Panc1 (cell line): Measurements from ENCODE around the gene IL13RA2. TPM values are rescaled to one million over a fixed set of nuclear protein-coding genes. Genes with fewer than 3 reads are reported as not detected.

Experiments
- ATAC-seq: fragments of 200-7000 bp; cut with Tn5 transposase; 2 replicates; pipeline ENCODE4 v1.9.1; 2020; ENCODE audit warnings: mild to moderate bottlenecking, moderate library complexity
- BruUV-seq: library from RNA; stranded (reverse); fragments of 400-500 nt; replicated peaks from 2 replicates; lab custom pipeline; 2021; lab: Mats Ljungman, UMichigan
- CTCF ChIA-PET: fragments of 300-600 bp; sonication (Branson Sonifier 250); formaldehyde crosslinking; loops from one replicate; lab custom pipeline; 2022; ENCODE audit warnings: antibody characterized with exemption; lab: Charles Lee
- POLR2A ChIA-PET: fragments of 300-600 bp; sonication (Branson Sonifier 250); formaldehyde crosslinking; loops from one replicate; lab custom pipeline; 2022; ENCODE audit warnings: antibody characterized with exemption; lab: Charles Lee
- DNase-seq: peaks from one replicate; pipeline ENCODE4 v3.0.0-alpha.2; 2010; ENCODE audit warnings: low read depth, low spot score
- H3K27ac ChIP-seq: 2 replicates; pipeline ENCODE4 v1.5.1; 2011; ENCODE audit warnings: mild to moderate bottlenecking, low read length, inconsistent platforms
- H3K27me3 ChIP-seq: fragments of 200-500 bp; sonication (Bioruptor generic); 2 replicates; pipeline ENCODE4 v1.6.0; 2014; ENCODE audit warnings: low read length, inconsistent platforms; ENCODE audit not compliant: control insufficient read depth, insufficient read depth
- H3K36me3 ChIP-seq: fragments of 200-500 bp; sonication (Bioruptor generic); 2 replicates; pipeline ENCODE4 v1.5.1; 2014; ENCODE audit warnings: inconsistent platforms, mild to moderate bottlenecking, low read length, moderate library complexity; ENCODE audit not compliant: control insufficient read depth, insufficient read depth
- H3K4me1 ChIP-seq: 2 replicates; pipeline ENCODE4 v1.5.1; 2011; ENCODE audit warnings: inconsistent platforms, mild to moderate bottlenecking, low read length, moderate library complexity; ENCODE audit not compliant: control insufficient read depth, insufficient read depth
- H3K4me3 ChIP-seq, 2 experiments: 2 replicates each; pipeline ENCODE4 v1.5.1; 2011 to 2012; ENCODE audit warnings: low read depth in 2 of 2, low read length in 2 of 2, mild to moderate bottlenecking in 2 of 2, inconsistent platforms in 1 of 2, moderate library complexity in 1 of 2
- H3K9me3 ChIP-seq: fragments of 200-500 bp; sonication (Bioruptor generic); 2 replicates; pipeline ENCODE4 v1.5.1; 2014; ENCODE audit warnings: low read depth, mild to moderate bottlenecking, inconsistent platforms, low read length, moderate library complexity; ENCODE audit not compliant: control insufficient read depth, insufficient read depth
- CTCF ChIP-seq: fragments of 450-650 bp; IDR thresholded peaks from 2 replicates; pipeline ENCODE4 v1.5.1; 2017; ENCODE audit warnings: mild to moderate bottlenecking
- POLR2AphosphoS5 ChIP-seq: IDR thresholded peaks from 2 replicates; pipeline ENCODE4 v1.6.1; 2012; ENCODE audit warnings: mild to moderate bottlenecking, low read depth, low read length, moderate library complexity
- REST ChIP-seq, 2 experiments: IDR thresholded peaks; 2 replicates each; pipeline ENCODE4 v1.6.1; 2011 to 2012; ENCODE audit warnings: low read depth in 2 of 2, control low read depth in 1 of 2, low read length in 1 of 2, mild to moderate bottlenecking in 1 of 2, moderate library complexity in 1 of 2; ENCODE audit not compliant: insufficient read depth in 1 of 2
- SIN3A ChIP-seq: IDR thresholded peaks from 2 replicates; pipeline ENCODE4 v1.6.1; 2012; ENCODE audit warnings: low read depth, mild to moderate bottlenecking, low read length, moderate library complexity, borderline replicate concordance; ENCODE audit not compliant: insufficient read depth
- TCF7L2 ChIP-seq: IDR thresholded peaks from 2 replicates; pipeline ENCODE4 v1.6.1; 2011; ENCODE audit warnings: mild to moderate bottlenecking, low read depth, low read length, inconsistent platforms
- in situ Hi-C: cut with HindIII; loops from 2 replicates; pipeline ENCODE4 v1.10.0; 2016; ENCODE audit warnings: low sequenced_read_pairs, low pct_unique_long_range_greater_than_20kb
- intact Hi-C: fragments of 100-400 bp; cut with micrococcal nuclease; formaldehyde crosslinking; loops from one replicate; pipeline ENCODE4 v1.10.0; 2022; ENCODE audit not compliant: unreplicated experiment
- total RNA-seq: library from RNA; stranded (reverse); gene quantifications from one replicate; pipeline ENCODE4 v1.2.1, GENCODE V29; 2021; ENCODE audit not compliant: unreplicated experiment

IL13RA2 gene
- total RNA-seq, 1 experiment from 2014 or later: not detected

- CTCF ChIA-PET: no interaction called here
These were observed 18.6 kb upstream of the IL13RA2 start for GRCh38 chrX:115036029-115036428.

GRCh38 chrX:115031989-115032388 is 14.6 kb upstream of the IL13RA2 start:
- CTCF ChIA-PET: no interaction called here

More at GRCh38 chrX:115036029-115036428, 18.6 kb upstream of the IL13RA2 start:
- BruUV-seq: no TSS peak
- Histone ChIP-seq H3K4me3 (no peak overlapping the region), H3K27me3 (no peaks in the 10 kb centered on the region), H3K36me3 (no peaks in the 10 kb centered on the region), H3K9me3 (no peaks in the 10 kb centered on the region), H3K4me1 (no peaks in the 10 kb centered on the region), H3K27ac (no peak overlapping the region)
- in situ Hi-C loops: no loop called here
- ATAC-seq (no peak), DNase-seq (no peak)
- intact Hi-C loops: no loop called here
- POLR2A ChIA-PET: no interaction called here
- no peak for TF ChIP-seq TCF7L2
- TF ChIP-seq CTCF: no peak
- TF ChIP-seq POLR2AphosphoS5: no peak
- no peak for TF ChIP-seq SIN3A
- no peak for TF ChIP-seq REST (IDR thresholded peaks at IDR 0.05; ENCODE audit: insufficient read depth in 1 of 2, low read depth in 2 of 2, low read length in 1 of 2)

More at GRCh38 chrX:115031989-115032388, 14.6 kb upstream of the IL13RA2 start:
- Histone ChIP-seq H3K36me3 (no peaks in the 10 kb centered on the region), H3K27me3 (no peaks in the 10 kb centered on the region), H3K4me1 (no peaks in the 10 kb centered on the region), H3K4me3 (no peak overlapping the region), H3K9me3 (no peaks in the 10 kb centered on the region), H3K27ac (no peak overlapping the region)
- POLR2A ChIA-PET: no interaction called here
- intact Hi-C loops: no loop called here
- TF ChIP-seq CTCF: no peak
- TF ChIP-seq SIN3A: no peak
- no peak for TF ChIP-seq POLR2AphosphoS5
- no peak for TF ChIP-seq TCF7L2
- no peak for TF ChIP-seq REST (IDR thresholded peaks at IDR 0.05; ENCODE audit: insufficient read depth in 1 of 2, low read depth in 2 of 2, low read length in 1 of 2)
- ATAC-seq (no peak), DNase-seq (no peak)
- no TSS peak for BruUV-seq
- in situ Hi-C loops: no loop called here
